ENCODE measurements around the gene PRPF4.
A peak's percentile ranks its signal among the peaks of the same experiment; 100 is the strongest.
"Not testable (repeated sequence)": the region's sequence is repeated elsewhere in the genome, so short reads cannot be mapped to it uniquely, and the experiment has no call there.

PRPF4 gene

DNA sequence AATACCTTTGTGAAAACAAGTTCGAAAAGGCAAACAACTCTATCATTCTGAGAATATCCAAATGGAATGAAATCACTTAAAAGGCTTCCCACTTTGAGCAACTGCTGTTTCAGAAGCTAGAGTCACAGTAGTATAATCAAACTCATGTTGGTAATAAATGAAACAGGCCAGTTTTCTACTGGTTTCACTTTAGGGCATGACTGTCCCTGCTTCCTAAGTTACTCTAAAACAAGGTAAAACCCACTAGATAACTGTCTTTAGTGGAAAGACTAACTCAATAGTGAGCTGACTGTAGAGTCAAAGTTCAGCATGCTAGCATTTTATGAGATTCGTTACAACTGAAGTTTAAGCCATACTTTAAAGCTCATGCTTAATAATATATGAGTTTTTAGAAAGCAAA lies 6.1 kb upstream of the PRPF4 start:
- DNase-seq, result no peak

GRCh38 chr9:113269871-113270270 lies 5.6 kb upstream of the PRPF4 start:
- DNase-seq, result no peak

GRCh38 chr9:113274474-113275156 lies 843 bp upstream of the PRPF4 start:
- DNase-seq, result peak; percentile 73

DNA sequence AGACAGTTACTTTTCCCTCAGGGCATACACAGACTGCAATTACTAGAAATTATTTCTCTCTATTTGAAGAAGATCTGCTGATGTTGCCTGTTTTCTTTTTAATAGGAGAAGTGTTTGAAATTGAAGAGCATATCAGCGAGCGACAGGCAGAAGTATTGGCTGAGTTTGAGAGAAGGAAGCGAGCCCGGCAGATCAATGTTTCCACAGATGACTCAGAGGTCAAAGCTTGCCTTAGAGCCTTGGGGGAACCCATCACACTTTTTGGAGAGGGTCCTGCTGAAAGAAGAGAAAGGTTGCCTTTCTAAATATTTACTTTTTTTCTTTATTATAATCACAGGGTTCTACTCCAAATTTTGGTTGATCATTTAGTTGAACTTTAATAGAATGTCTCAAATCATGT lies 3.4 kb downstream of the PRPF4 start:
- no peak for DNase-seq

DNA sequence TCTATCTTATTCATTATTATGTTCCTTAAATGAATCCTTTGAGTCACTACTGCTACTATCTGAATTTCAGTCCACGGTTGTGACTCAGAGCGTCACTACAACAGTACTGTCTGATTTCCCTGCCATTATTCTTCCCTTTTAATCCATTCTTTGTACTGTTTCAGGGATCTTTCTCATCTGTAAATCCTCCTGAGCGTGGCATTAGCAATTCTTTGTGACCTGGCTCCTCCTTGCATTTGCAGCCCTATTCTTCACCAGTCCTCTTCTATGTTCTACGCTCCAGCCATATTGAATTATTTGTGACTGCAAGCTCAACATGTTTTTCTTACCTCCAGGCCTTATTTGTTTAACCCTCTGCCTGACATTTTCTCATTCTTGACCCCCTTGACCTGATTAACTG lies 5.9 kb downstream of the PRPF4 start:
- DNase-seq, result no peak

GRCh38 chr9:113289091-113289490 lies 13.6 kb downstream of the PRPF4 start:
- no peak for DNase-seq

DNA sequence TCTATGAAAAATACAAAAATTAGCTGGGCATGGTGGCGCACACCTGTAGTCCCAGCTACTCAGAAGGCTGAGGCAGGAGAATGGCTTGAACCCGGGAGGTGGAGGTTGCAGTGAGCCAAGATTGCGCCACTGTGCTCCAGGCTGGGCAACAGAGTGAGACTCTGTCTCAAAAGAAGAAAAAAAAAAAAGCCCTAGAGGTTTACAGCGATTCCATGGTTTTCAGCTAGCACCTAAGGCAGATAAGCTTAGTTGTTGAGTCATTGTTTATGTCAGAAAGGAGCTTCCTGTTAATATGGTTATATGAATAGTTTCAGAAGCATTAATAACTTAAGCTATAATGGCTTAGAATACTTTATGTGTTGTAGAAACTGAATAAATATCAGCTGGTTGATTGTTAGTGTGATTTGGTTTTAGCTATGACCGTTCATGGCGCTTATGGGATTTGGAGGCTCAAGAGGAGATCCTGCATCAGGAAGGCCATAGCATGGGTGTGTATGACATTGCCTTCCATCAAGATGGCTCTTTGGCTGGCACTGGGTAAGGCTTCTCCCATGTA lies 14.7 kb downstream of the PRPF4 start:
- no peak for DNase-seq

GRCh38 chr9:113293285-113293878 lies 17.9 kb downstream of the PRPF4 start:
- no peak for DNase-seq

DNA sequence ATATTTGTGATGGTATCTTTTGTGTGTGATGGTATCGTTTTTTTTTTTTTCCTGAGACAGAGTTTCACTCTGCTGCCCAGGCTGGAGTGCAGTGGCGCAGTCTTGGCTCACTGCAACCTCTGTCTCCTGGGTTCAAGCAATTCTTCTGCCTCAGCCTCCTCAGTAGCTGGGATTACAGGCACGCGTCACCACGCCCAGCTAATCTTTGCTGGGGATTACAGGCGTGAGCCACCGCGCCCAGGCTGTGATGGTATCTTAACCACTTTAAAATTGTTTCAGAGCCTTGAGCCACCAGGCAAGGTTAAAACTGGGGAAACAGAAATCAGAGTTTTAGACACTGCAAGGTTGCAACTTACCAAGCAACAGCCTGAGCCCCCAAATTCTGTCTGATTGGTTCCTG lies 20.8 kb downstream of the PRPF4 start:
- DNase-seq, result not testable (repeated sequence)

GRCh38 chr9:113296796-113297558 lies 21.5 kb downstream of the PRPF4 start:
- no peak for DNase-seq

DNA sequence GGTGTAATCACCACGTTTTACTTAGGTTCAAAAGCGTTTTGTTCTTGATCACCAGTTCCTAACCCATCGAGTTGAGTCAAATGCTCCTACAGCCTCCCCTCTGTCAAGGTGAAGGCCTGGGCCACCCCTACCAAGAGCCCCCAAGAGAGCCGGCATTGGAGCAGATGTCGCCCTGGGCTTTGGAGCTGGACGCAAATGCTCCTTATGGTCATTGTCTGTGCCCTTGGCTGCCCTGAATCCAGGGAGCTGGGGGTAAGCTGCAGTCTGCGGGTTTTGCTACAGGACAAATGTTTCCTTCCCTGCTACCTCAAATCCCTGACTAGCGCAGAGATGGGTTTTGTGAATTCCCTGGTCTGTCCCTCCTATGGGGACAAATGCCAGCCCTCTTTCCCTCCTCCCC lies 22.9 kb downstream of the PRPF4 start:
- DNase-seq, result no peak

- no peak for DNase-seq
Observed at GRCh38 chr9:113298924-113299770, 23.7 kb downstream of the PRPF4 start.

- DNase-seq, result no peak
Observed at GRCh38 chr9:113299800-113300292, 24.4 kb downstream of the PRPF4 start.

DNA sequence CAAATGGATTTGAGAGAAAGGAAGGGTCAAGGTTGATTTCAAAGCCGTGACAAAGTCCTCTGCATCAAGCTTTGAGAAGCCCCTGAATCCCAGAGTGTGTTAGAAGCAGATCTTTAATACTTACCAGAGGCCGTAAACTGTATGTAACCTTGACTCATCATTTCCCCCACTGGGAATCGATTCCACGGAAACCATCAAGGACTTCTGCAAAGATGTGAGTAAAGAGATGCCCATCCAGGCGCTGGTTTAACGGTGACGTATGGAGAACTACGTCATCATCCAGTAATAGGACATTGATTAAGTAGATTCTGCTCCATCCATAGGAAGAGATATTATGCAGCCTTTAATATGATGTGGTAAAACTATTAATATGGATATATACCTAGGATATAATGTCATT lies 26.1 kb downstream of the PRPF4 start:
- DNase-seq, result no peak

GRCh38 chr9:113302792-113303418 lies 27.4 kb downstream of the PRPF4 start, which contains the start of gene RNF183:
RNF183 (minus strand) TSS chr9:113303376; CDS start chr9:113298184, 5,192 bp downstream.
- DNase-seq, result no peak

DNA sequence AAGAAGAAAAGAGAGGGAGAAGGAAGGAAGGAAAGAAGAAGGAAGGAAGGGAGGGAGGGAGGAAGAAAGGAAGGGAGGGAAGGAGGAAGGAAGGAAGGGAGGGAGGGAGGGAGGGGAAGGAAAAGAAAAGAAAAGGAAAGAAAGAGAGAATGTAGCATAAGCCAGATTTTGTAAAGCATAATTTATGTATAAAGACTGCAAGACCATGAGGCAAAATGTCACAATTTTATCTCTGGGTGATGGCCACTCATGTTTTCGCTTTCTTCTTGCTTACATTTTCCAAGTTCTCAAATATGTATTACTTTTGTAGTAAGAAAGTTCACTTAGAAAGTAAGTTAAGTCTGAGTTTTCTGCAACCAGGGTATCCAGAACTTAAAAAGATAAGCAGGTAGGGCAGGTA lies 31.1 kb downstream of the PRPF4 start:
- no peak for DNase-seq

GRCh38 chr9:113307396-113307975 lies 32.0 kb downstream of the PRPF4 start:
- no peak for DNase-seq

- peak; percentile 51 for DNase-seq
Observed at GRCh38 chr9:113309204-113309813, 33.9 kb downstream of the PRPF4 start.

GRCh38 chr9:113310538-113310937 lies 35.1 kb downstream of the PRPF4 start:
- no peak for DNase-seq

- no peak for DNase-seq
Observed at GRCh38 chr9:113311961-113312360, 36.5 kb downstream of the PRPF4 start.

DNA sequence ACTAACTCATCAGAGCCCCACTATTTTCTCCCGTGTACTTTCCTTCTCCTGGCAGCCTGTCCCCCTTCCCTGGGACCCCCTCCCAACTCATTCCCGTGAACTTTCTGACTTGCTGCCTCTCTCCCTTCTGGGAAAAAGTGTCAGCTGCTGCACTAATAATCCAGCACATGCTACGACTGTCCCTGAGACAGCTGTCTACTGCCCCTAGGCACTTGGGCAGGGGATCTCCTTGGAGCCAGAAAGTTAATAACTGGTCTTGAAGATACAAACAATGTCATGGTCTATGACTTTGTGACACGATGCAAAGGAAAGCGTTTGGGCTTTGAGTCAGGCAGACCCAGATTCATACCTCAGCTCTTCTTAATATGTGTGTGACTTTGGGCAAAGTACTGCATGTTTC lies 37.8 kb downstream of the PRPF4 start:
- DNase-seq, result no peak

Measured in CD4-positive, alpha-beta T cell treated with Interleukin-12 subunit alpha and Interleukin-12 subunit beta, for 1 hour (primary cell).